Measurements from ENCODE around the gene ANXA8.
"Not testable (repeated sequence)": the region's sequence is repeated elsewhere in the genome, so short reads cannot be mapped to it uniquely, and the experiment has no call there.

DNA sequence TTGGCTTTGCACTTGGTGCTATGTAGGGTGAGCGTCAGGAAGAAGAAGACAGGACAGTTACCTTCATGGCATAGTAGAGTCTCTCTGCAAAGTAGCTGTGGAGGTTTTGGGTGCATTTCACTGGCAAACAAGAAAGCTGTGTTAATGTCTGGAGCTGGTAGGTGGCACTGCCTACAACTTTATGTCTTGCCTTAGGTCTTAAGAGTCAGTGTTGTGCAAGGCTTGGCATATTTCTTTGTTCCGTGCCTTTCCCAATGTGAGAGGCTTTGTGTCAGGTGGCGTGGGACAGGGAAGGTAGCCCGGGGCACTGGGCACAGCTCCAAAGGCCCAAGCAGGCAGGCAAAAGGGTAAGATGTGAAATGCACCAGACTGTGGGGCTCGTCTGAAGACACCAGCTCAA lies 11.8 kb downstream of the ANXA8 start:
- TF ChIP-seq YY1 (IDR thresholded peaks at IDR 0.05; ENCODE audit: insufficient read depth, insufficient read length); ZNF274 (IDR thresholded peaks at IDR 0.05; ENCODE audit: low read depth, low read length): not testable (repeated sequence)
